HPDE6-E6E7 (cell line): ENCODE data around the gene TBC1D22A.
"Not testable (repeated sequence)": the region's sequence is repeated elsewhere in the genome, so short reads cannot be mapped to it uniquely, and the experiment has no call there.

Source experiments
- DNase-seq: peaks from one replicate; pipeline ENCODE4 v3.0.0; 2011; ENCODE audit warnings: missing footprints; ENCODE audit errors: extremely low spot score

The TBC1D22A gene

GRCh38 chr22:47139013-47139789 is 376.8 kb downstream of the TBC1D22A start:
- DNase-seq = no peak

GRCh38 chr22:47139790-47140119 is 377.3 kb downstream of the TBC1D22A start:
- no peak for DNase-seq

GRCh38 chr22:47140975-47141374 is 378.5 kb downstream of the TBC1D22A start:
- not testable (repeated sequence) for DNase-seq

GRCh38 chr22:47142427-47143046 is 380.1 kb downstream of the TBC1D22A start:
- no peak for DNase-seq

GRCh38 chr22:47143249-47143938 is 380.9 kb downstream of the TBC1D22A start:
- DNase-seq = no peak

DNA sequence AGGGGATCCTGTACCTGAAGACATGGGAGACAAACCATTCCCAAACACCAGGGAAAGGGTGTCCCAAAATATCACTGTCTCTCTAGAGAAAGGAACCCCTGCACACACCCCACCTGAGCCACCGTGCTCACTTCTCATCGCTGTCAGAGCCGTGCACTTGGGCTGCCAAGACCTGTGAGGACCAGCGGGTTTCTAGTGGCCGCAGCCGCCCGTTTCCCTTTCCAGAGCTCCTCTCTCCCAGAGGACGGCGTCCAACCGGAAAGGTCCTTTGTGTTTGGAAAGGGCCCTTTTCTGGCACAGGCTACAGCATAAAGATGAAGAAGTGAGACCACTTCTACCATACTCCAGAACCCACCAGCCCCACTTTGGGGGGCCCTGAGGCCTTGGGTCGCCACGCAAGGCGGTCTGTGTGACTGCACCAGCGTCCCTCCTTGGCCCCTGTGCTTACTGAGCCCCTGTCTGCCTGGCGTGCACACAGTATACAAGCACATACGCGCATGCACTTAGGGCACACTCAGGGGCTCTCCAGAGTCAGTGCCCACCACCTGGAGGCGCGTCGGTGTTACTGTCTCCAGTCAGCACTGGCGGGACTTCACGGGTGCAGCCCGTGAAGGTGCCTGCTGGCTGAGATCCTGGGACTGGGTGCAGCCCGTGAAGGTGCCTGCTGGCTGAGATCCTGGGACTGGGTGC is 381.8 kb downstream of the TBC1D22A start:
- DNase-seq = no peak

GRCh38 chr22:47144791-47145425 is 382.5 kb downstream of the TBC1D22A start:
- no peak for DNase-seq

- no peak for DNase-seq
Measured at GRCh38 chr22:47145883-47146282, 383.4 kb downstream of the TBC1D22A start.

- DNase-seq = no peak
Measured at GRCh38 chr22:47146391-47146790, 383.9 kb downstream of the TBC1D22A start.

- no peak for DNase-seq
Measured at GRCh38 chr22:47146941-47147340, 384.5 kb downstream of the TBC1D22A start.

DNA sequence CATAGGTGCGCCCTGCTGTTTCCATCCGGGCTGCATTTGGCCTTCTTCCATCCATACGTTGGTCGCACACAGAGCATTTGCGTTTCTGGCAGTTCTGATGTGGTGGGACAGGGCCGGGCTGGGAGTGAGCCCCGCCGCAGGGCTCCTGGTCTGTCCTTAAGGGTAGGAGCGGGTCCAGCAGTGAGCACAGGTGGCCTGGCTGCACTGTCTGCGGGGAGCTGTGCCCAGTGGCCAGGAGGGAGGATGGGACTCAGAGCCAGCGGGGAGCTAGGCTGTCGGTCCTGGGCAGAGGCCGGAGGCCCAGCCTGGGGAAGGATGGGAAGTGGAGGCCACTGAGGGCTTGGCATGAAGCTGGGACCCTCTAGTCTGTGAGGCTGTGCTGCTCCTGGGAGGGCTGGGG is 385.1 kb downstream of the TBC1D22A start:
- DNase-seq = no peak

GRCh38 chr22:47148510-47148909 is 386.1 kb downstream of the TBC1D22A start:
- DNase-seq = no peak

- no peak for DNase-seq
Measured at GRCh38 chr22:47148956-47149728, 386.7 kb downstream of the TBC1D22A start.

DNA sequence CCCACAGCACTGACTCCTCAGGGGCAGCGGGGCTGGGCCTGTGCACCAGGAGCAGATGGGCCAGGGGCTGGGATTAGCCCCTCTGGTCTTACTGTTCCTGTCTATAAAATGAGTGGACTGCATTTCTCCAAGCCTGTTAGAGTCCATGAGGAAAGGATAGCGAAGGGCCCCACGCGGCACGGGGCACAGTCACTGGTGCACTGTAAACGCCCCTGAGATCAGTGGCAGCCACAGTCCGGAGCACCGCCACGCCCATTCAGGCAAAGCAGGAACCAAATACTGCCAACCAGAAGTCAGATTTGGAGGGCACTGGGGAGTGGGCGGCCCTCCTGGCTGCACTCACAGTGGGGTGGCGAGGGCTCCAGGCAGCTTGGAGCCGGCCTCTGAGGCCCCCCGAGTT is 387.5 kb downstream of the TBC1D22A start:
- DNase-seq = no peak

GRCh38 chr22:47150426-47150825 is 388.0 kb downstream of the TBC1D22A start:
- DNase-seq = no peak

DNA sequence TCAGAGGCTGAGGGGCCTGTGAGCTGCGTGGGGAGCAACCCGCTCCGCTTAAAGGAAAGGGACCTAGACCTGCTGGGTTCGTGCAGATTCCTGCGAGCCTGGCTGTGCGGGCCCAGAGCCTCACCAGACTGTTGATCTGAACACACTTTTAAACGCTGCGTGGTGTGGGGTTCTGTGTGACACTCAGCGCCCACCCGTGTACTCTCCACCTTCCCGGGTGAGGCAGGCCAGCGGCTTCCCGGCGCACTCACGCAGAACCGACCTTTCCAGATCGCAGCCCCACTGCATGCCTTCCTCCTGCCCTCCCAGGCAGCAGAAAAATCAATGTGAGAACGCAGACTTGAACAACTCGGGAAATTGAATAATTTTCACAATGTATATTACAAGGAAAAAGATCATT is 388.6 kb downstream of the TBC1D22A start:
- no peak for DNase-seq

DNA sequence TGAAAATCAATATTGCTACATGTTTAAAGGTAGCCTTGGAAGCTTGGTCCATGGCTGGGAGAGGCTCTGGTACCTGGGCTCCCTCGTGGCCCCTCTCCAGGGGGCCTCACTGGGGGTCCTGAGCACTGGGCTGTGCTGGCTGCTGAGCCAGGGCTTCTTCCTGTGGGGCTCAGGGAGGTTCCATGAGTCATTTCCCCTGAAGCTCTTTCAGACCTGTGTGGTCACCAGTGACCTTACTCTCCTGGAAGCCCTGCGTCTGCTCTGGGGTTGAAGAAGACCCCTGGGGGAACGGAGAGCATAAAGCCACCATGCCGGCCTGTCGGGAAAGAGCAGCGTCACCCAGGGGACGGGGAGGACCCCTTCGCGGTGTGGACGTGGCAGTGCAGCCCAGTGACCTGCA is 389.0 kb downstream of the TBC1D22A start:
- no peak for DNase-seq

DNA sequence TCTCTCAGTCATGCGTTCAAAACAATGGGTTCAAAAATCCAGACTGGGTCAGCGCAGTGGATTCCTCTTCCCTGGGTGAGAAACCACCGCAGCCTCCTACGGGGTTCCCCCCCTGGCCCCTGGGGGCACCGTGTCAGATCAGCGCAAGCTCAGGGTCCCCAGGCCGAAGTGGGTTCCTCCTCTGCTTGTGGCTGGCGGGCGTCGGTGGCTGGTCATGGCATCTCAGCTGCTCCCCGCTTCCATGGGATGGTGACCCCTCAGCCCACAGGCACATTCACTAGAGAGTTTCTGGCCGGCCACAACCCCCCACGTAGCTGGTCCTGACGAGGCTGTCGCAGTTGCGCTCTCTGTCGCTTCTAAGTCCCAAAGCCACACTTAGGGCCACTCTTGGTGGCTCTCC is 389.8 kb downstream of the TBC1D22A start:
- no peak for DNase-seq

DNA sequence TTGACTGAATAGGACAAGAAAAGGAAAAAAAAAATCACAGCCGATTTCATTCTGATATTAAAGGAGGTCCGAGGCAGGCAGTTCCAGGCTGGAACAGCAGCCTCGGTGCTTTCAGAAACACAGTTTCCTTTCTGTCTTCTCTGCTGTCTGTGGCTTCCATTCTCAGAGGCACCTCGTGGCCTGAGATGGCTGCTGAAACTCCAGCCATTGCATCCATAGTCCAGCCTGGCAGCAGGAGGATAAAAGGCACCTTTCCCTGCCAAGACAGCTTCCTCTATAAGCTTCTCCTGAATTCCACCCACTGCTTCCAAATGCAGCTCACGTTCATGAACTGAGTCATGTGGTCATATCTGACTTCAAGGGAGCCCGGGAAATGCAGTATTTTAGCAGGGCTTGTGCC is 390.5 kb downstream of the TBC1D22A start:
- no peak for DNase-seq

GRCh38 chr22:47153854-47154525 is 391.5 kb downstream of the TBC1D22A start:
- DNase-seq = no peak
